ENCODE results near the gene CDK11B.

- TF ChIP-seq CTCF (IDR thresholded peaks at IDR 0.05; ENCODE audit: insufficient read depth, low read depth, low read length): no peak
- peak; percentile 31 for TF ChIP-seq EZH2 (IDR thresholded peaks at IDR 0.05; ENCODE audit: insufficient read depth, low read length)
Measured at GRCh38 chr1:1630965-1631781, 27.6 kb downstream of the CDK11B start.
